HepG2 (cell line): ENCODE data around the gene YY1.

ENCODE experiments used
- BHLHE40 ChIP-seq: IDR thresholded peaks from 2 replicates; pipeline ENCODE4 v1.6.1; 2011; ENCODE audit warnings: low read length, improper control_type of control experiment
- CERS6 ChIP-seq: sonication (generic); formaldehyde crosslinking; IDR thresholded peaks from 2 replicates; pipeline ENCODE4 v1.5.0; 2020; ENCODE audit warnings: missing genetic modification reagents
- CHD2 ChIP-seq: IDR thresholded peaks from 2 replicates; pipeline ENCODE4 v1.6.1; 2011; ENCODE audit warnings: low read depth, low read length, improper control_type of control experiment
- CREB1 ChIP-seq, 2 experiments: fragments of 450-650 bp in 1 of 2; IDR thresholded peaks; 2 replicates each; pipeline ENCODE4 v1.6.1; 2016 to 2017; ENCODE audit warnings: control low read depth in 1 of 2, mild to moderate bottlenecking in 1 of 2, missing compliant biosample characterization in 1 of 2, missing genetic modification characterization in 1 of 2
- CTCF ChIP-seq: sonication (generic); formaldehyde crosslinking; IDR thresholded peaks from 2 replicates; pipeline ENCODE4 v1.5.0; 2020; ENCODE audit warnings: mild to moderate bottlenecking, missing genetic modification reagents, moderate library complexity
- ELK4 ChIP-seq: sonication (generic); formaldehyde crosslinking; IDR thresholded peaks from 2 replicates; pipeline ENCODE4 v1.9.0; 2021; ENCODE audit warnings: missing genetic modification reagents, borderline replicate concordance
- FOXJ3 ChIP-seq: sonication (generic); formaldehyde crosslinking; IDR thresholded peaks from 2 replicates; pipeline ENCODE4 v1.4.0; 2020; ENCODE audit warnings: missing genetic modification reagents, mild to moderate bottlenecking, borderline replicate concordance
- MEIS2 ChIP-seq: sonication (generic); formaldehyde crosslinking; IDR thresholded peaks from 2 replicates; pipeline ENCODE4 v1.9.0; 2021; ENCODE audit warnings: mild to moderate bottlenecking, missing genetic modification reagents
- PATZ1 ChIP-seq: sonication (generic); formaldehyde crosslinking; IDR thresholded peaks from 2 replicates; pipeline ENCODE4 v1.4.0; 2020; ENCODE audit warnings: missing genetic modification reagents
- POLR2A ChIP-seq, 2 experiments: IDR thresholded peaks; 2 replicates each; pipeline ENCODE4 v1.6.1; 2011; ENCODE audit warnings: low read depth in 2 of 2, low read length in 2 of 2, mild to moderate bottlenecking in 1 of 2, moderate library complexity in 1 of 2; ENCODE audit not compliant: insufficient read depth in 1 of 2
- TCF7L2 ChIP-seq: IDR thresholded peaks from 2 replicates; pipeline ENCODE4 v1.6.1; 2011; ENCODE audit warnings: mild to moderate bottlenecking, low read depth, low read length, moderate library complexity
- ZBTB37 ChIP-seq: sonication (generic); formaldehyde crosslinking; IDR thresholded peaks from 2 replicates; pipeline ENCODE4 v1.4.0; 2020; ENCODE audit warnings: mild to moderate bottlenecking, missing genetic modification reagents
- ZNF83 ChIP-seq: sonication (generic); formaldehyde crosslinking; IDR thresholded peaks from 2 replicates; pipeline ENCODE4 v1.4.0; 2020; ENCODE audit warnings: missing genetic modification reagents, mild to moderate bottlenecking, borderline replicate concordance

GRCh38 chr14:100261621-100262020, 22.7 kb downstream of the YY1 start:
- TF ChIP-seq PATZ1 (CRISPR knock-in tag): no peak
- TF ChIP-seq ZNF83 (CRISPR knock-in tag): no peak
- no peak for TF ChIP-seq CTCF (CRISPR knock-in tag)
- TF ChIP-seq BHLHE40: no peak
- no peak for TF ChIP-seq FOXJ3 (CRISPR knock-in tag)
- TF ChIP-seq ZBTB37: no peak
- no peak for TF ChIP-seq POLR2A (IDR thresholded peaks at IDR 0.05; ENCODE audit: insufficient read depth in 1 of 2, low read depth in 2 of 2, low read length in 2 of 2)
- TF ChIP-seq MEIS2 (CRISPR knock-in tag): no peak
- no peak for TF ChIP-seq CREB1 (IDR thresholded peaks at IDR 0.05)
- no peak for TF ChIP-seq CREB1 (CRISPR knock-in tag; IDR thresholded peaks at IDR 0.05)
- TF ChIP-seq ELK4: no peak
- TF ChIP-seq TCF7L2: no peak
- TF ChIP-seq CERS6 (CRISPR knock-in tag): no peak
- TF ChIP-seq CHD2: no peak
